ENCODE data around the gene VPS37C. TPM values are rescaled to one million over a fixed set of nuclear protein-coding genes. Genes with fewer than 3 reads are reported as not detected.

Gene VPS37C
- total and polyA plus RNA-seq, 9 of the 15 experiments (the other 6 are each of a cell fraction or from before 2014, with no cell fraction given), result 0.62 to 29.8 (median 11.5) TPM

- TF ChIP-seq E2F8 (IDR thresholded peaks at IDR 0.05; ENCODE audit: low read depth, partially characterized antibody) (no peak), SUPT5H (IDR thresholded peaks at IDR 0.05) (peak; percentile 86), ZBTB1 (CRISPR knock-in tag; IDR thresholded peaks at IDR 0.05; ENCODE audit: borderline replicate concordance, low read depth) (peak; percentile 100), RBM25 (IDR thresholded peaks at IDR 0.05; ENCODE audit: low read depth, low read length, severe bottlenecking) (peak; percentile 75), CHD1 (IDR thresholded peaks at IDR 0.05; ENCODE audit: low read length) (peak; percentile 44), ZBED1 (IDR thresholded peaks at IDR 0.05) (no peak), IRF1 (CRISPR knock-in tag; IDR thresholded peaks at IDR 0.05; ENCODE audit: borderline replicate concordance) (no peak), BRCA1 (IDR thresholded peaks at IDR 0.05) (no peak), BRCA1 (CRISPR knock-in tag; IDR thresholded peaks at IDR 0.05) (no peak), SETDB1 (IDR thresholded peaks at IDR 0.05; ENCODE audit: low read length) (no peak), E2F5 (CRISPR knock-in tag; IDR thresholded peaks at IDR 0.05) (peak; percentile 67; the same call in 1 of the 2 replicates), ZNF217 (CRISPR knock-in tag; IDR thresholded peaks at IDR 0.05) (no peak), NCOA1 (IDR thresholded peaks at IDR 0.05; ENCODE audit: low read depth) (no peak), MTA2 (IDR thresholded peaks at IDR 0.05; ENCODE audit: low read depth) (no peak), TFE3 (CRISPR knock-in tag; IDR thresholded peaks at IDR 0.05) (no peak), ZBTB12 (CRISPR knock-in tag; IDR thresholded peaks at IDR 0.05) (no peak), TARDBP (IDR thresholded peaks at IDR 0.05) (peak; percentile 91), NCOA6 (IDR thresholded peaks at IDR 0.05) (no peak), BRD4 (IDR thresholded peaks at IDR 0.05) (no peak), ZNF165 (CRISPR knock-in tag; IDR thresholded peaks at IDR 0.05; ENCODE audit: borderline replicate concordance) (no peak), FOSL1 (tag; conservative IDR thresholded peaks at IDR 0.05) (no peak), ZNF184 (CRISPR knock-in tag; IDR thresholded peaks at IDR 0.05) (no peak), TRIM24 (IDR thresholded peaks at IDR 0.05) (no peak; a peak in 1 of 4 replicates)
Measured at GRCh38 chr11:61161190-61162091, at the start of gene VPS37C (continued).
